UCSD-AML1 (cell line): ENCODE results near the gene PCMTD2.
"Not testable (repeated sequence)": the region's sequence is repeated elsewhere in the genome, so short reads cannot be mapped to it uniquely, and the experiment has no call there.

Source experiments
- DNase-seq: peaks from one replicate; lab custom pipeline; 2025; ENCODE audit not compliant: unreplicated experiment; lab: John Stamatoyannopoulos, UW

PCMTD2 gene

GRCh38 chr20:64223526-64224067 is 32.0 kb upstream of the PCMTD2 start:
- DNase-seq, result no peak

GRCh38 chr20:64224351-64225170 is 31.0 kb upstream of the PCMTD2 start:
- no peak for DNase-seq

- no peak for DNase-seq
Measured at GRCh38 chr20:64225171-64225595, 30.4 kb upstream of the PCMTD2 start.

- DNase-seq, result no peak
Measured at GRCh38 chr20:64225828-64226598, 29.5 kb upstream of the PCMTD2 start.

GRCh38 chr20:64226686-64227580 is 28.6 kb upstream of the PCMTD2 start:
- no peak for DNase-seq

GRCh38 chr20:64228086-64228653 is 27.4 kb upstream of the PCMTD2 start:
- DNase-seq, result no peak

GRCh38 chr20:64228751-64229506 is 26.6 kb upstream of the PCMTD2 start:
- no peak for DNase-seq

- no peak for DNase-seq
Measured at GRCh38 chr20:64229507-64230061, 26.0 kb upstream of the PCMTD2 start.

GRCh38 chr20:64230461-64231145 is 24.9 kb upstream of the PCMTD2 start:
- DNase-seq, result no peak

- DNase-seq, result no peak
Measured at GRCh38 chr20:64231621-64232550, 23.7 kb upstream of the PCMTD2 start.

GRCh38 chr20:64232794-64233193 is 22.8 kb upstream of the PCMTD2 start:
- no peak for DNase-seq

- DNase-seq, result no peak
Measured at GRCh38 chr20:64233725-64234124, 21.8 kb upstream of the PCMTD2 start.

- no peak for DNase-seq
Measured at GRCh38 chr20:64234291-64234791, 21.2 kb upstream of the PCMTD2 start.

GRCh38 chr20:64234921-64235565 is 20.5 kb upstream of the PCMTD2 start:
- DNase-seq, result not testable (repeated sequence)

- DNase-seq, result no peak
Measured at GRCh38 chr20:64236137-64237088, 19.1 kb upstream of the PCMTD2 start.

GRCh38 chr20:64237316-64237715 is 18.2 kb upstream of the PCMTD2 start:
- DNase-seq, result no peak
